ENCODE measurements around the gene RRAS2.

The RRAS2 gene

GRCh38 chr11:14336507-14337503, 22.2 kb downstream of the RRAS2 start:
- DNase-seq, result no peak

GRCh38 chr11:14335712-14336111, 23.3 kb downstream of the RRAS2 start:
- DNase-seq, result no peak

- no peak for DNase-seq
These were observed 24.1 kb downstream of the RRAS2 start for GRCh38 chr11:14334893-14335292.

- no peak for DNase-seq
These were observed 24.8 kb downstream of the RRAS2 start for GRCh38 chr11:14334192-14334591.

GRCh38 chr11:14331476-14332136, 27.4 kb downstream of the RRAS2 start:
- no peak for DNase-seq

- DNase-seq, result no peak
These were observed 28.1 kb downstream of the RRAS2 start for GRCh38 chr11:14330881-14331280.

- DNase-seq, result no peak
These were observed 29.3 kb downstream of the RRAS2 start for GRCh38 chr11:14329702-14330101.

- no peak for DNase-seq
These were observed 31.9 kb downstream of the RRAS2 start for GRCh38 chr11:14327116-14327515.

GRCh38 chr11:14323118-14323676, 35.8 kb downstream of the RRAS2 start:
- no peak for DNase-seq

GRCh38 chr11:14322510-14322909, 36.5 kb downstream of the RRAS2 start:
- no peak for DNase-seq

- DNase-seq, result no peak
These were observed 39.0 kb downstream of the RRAS2 start for GRCh38 chr11:14320020-14320419.

- DNase-seq, result no peak
These were observed 40.4 kb downstream of the RRAS2 start for GRCh38 chr11:14318581-14318981.

GRCh38 chr11:14317659-14318325, 41.2 kb downstream of the RRAS2 start:
- no peak for DNase-seq

GRCh38 chr11:14315130-14315529, 43.9 kb downstream of the RRAS2 start:
- DNase-seq, result no peak

GRCh38 chr11:14314127-14314526, 44.9 kb downstream of the RRAS2 start:
- no peak for DNase-seq

- no peak for DNase-seq
These were observed 46.1 kb downstream of the RRAS2 start for GRCh38 chr11:14312736-14313438.

GRCh38 chr11:14310679-14311078, 48.3 kb downstream of the RRAS2 start:
- no peak for DNase-seq

GRCh38 chr11:14309425-14310192, 49.4 kb downstream of the RRAS2 start:
- no peak for DNase-seq

GRCh38 chr11:14308897-14309387, 50.0 kb downstream of the RRAS2 start:
- DNase-seq, result no peak

- DNase-seq, result no peak
These were observed 50.7 kb downstream of the RRAS2 start for GRCh38 chr11:14308114-14308896.

GRCh38 chr11:14306481-14306880, 52.5 kb downstream of the RRAS2 start:
- no peak for DNase-seq

Data from hippocampal formation (tissue), 2 donors.